NCI-H2171 (cell line): Measurements from ENCODE around the gene PRR11.
A peak's percentile ranks its signal among the peaks of the same experiment; 100 is the strongest.
"Not testable (repeated sequence)": the region's sequence is repeated elsewhere in the genome, so short reads cannot be mapped to it uniquely, and the experiment has no call there.

ENCODE experiments used
- DNase-seq: peaks from one replicate; lab custom pipeline; 2025; lab: John Stamatoyannopoulos, UW

The PRR11 gene

GRCh38 chr17:59220328-59221158, 65.0 kb downstream of the PRR11 start, which contains the start of gene GDPD1:
Gene GDPD1, plus strand, starts transcription at chr17:59220511. Its CDS starts 99 bp downstream, at chr17:59220610.
- DNase-seq: peak; percentile 96

- DNase-seq: no peak
These were observed 65.8 kb downstream of the PRR11 start for GRCh38 chr17:59221159-59221847.

- no peak for DNase-seq
These were observed 68.3 kb downstream of the PRR11 start for GRCh38 chr17:59223813-59224212.

DNA sequence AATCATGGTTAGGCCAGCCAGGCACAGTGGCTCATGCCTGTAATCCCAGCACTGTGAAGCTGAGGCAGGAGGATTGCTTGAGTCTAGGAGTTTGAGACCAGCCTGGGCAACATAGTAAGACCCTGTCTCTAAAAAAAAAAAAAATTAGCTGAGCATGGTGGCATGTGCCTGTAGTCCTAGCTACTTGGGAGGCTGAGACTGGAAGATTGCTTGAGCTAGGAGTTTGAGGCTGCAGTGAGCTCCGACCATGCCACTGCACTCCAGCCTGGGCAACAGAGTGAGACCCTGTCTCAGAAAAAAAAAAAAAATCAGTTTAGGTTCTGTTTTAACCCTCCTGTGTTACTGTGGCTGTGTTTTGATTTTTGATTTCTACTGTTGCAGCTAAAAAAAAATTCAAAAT, 73.0 kb downstream of the PRR11 start:
- DNase-seq: not testable (repeated sequence)

- DNase-seq: no peak
These were observed 75.2 kb downstream of the PRR11 start for GRCh38 chr17:59230764-59231163.

- no peak for DNase-seq
These were observed 79.1 kb downstream of the PRR11 start for GRCh38 chr17:59234631-59235030.

GRCh38 chr17:59238906-59239305, 83.4 kb downstream of the PRR11 start:
- no peak for DNase-seq

DNA sequence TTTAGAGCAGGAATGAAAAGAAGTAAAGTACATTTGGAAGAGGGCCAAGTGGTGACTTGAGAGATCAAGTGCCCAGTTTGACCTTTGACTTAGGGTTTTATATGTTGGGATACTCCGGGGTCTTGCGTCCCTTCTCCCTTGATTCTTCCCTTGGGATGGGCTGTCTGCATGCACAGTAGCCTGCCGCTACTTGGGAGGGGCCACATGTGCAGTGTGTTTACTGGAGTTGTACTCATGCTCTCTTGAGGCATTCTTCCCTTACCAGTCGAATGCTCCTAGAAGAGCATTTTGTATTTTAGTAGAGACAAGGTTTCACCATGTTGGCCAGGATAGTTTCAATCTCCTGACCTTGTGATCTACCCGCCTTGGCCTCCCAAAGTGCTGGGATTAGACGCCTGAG, 88.5 kb downstream of the PRR11 start:
- no peak for DNase-seq
